GM18511 (cell line): ENCODE data around the gene TOPBP1.

Experiments used
- ATAC-seq: cut with Tn5 transposase; IDR thresholded peaks from one replicate; pipeline ENCODE4 v1.9.1; 2021; ENCODE audit warnings: mild to moderate bottlenecking, moderate library complexity; ENCODE audit not compliant: unreplicated experiment

Gene TOPBP1

DNA sequence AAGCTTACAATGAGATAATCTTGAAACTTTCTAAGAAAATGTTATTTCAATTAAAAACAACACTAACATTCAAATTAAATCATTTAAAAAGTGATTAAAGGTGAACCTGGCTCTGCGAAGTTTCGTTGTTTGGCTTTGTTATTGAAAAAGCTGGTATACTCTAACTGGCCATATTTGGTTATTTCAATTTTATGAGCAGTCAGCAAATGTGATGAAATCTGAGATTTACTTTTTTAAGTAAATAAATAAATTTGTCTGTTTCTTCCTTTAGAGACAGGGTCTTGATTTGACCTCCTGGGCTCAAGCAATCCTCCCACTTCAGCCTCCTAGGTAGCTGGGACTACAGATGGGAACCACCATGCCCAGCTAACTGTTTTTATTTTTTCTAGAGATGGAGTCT lies 50.2 kb downstream of the TOPBP1 start:
- ATAC-seq, result no peak

DNA sequence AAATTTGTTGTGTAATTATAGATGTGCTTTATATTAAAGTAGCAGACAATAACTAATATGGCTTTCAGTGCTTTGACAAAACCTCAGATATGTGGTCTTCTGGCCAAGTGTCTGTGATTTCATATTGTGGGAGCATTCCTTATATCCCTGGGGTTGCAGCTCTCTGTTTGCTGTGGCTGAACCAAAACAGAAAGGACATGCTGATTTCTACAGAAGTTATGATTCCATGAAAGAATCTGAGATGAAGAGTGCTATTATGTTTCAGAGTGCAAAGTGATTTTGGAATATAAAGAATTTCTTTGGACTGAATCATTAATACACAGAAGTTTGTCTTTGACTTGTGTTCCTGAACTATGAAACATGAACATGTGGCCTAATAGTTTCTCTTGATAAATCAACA lies 51.7 kb downstream of the TOPBP1 start:
- no peak for ATAC-seq

DNA sequence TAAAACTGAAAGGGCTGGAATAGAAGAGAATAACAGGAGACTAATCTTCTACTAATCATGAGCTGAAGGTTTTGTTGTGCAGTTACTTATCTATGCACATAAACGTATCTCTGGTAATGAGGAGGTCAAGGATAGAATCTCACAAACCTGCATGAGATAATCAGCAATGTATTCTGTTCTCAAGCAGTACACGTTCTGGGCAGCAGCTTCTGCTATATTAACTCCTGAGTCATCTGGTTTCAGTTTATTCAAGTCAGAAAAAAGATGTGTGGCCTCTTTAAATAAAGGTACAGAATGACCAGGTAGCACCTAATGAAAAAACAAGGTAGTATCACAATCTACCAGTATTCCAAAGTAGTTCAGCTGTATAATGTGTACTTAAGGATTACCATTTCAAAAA lies 53.4 kb downstream of the TOPBP1 start:
- no peak for ATAC-seq

GRCh38 chr3:133607816-133608215 lies 53.9 kb downstream of the TOPBP1 start:
- ATAC-seq, result no peak

GRCh38 chr3:133606902-133607301 lies 54.8 kb downstream of the TOPBP1 start:
- no peak for ATAC-seq

DNA sequence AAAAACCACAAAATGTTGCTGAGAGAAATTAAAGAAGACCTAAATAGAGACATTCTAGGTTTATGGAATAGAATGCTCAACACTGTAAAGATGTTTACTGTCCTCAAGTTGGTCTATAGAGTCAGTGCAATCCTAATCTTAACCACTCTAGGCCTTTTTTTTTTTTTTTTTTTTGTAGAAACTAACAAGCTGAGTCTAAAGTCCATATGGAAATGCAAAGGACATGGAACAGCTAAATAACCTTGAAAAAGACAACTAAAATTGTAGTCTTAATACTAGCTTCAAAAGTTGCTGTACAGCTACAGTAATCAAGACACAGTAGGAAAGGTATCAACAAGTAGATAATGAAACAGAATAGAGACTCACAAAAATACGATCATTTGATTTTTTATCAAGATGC lies 55.4 kb downstream of the TOPBP1 start:
- no peak for ATAC-seq

DNA sequence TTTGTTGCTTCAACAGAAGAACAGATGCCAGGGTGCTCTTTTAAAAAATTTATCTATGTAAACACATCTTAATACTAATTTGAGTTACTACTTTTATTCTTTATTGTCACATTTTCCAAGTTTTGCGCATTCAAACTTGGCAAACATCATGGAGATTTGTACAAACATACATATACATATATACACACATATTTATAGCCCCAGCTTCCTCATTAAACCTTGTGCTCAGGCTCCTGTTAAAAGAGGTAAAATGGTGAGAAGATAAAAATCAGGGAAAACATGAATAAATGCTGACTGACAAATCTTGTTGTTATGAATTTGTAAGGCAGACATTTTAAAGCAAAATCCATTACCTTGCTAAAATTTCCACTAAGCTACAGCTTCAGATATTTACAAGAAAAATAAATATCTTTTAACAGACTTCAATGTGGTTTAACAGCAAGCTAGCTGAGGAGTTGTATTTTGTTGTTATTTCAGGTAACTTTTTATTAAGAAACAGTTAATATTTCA lies 61.1 kb downstream of the TOPBP1 start:
- ATAC-seq, result no peak

DNA sequence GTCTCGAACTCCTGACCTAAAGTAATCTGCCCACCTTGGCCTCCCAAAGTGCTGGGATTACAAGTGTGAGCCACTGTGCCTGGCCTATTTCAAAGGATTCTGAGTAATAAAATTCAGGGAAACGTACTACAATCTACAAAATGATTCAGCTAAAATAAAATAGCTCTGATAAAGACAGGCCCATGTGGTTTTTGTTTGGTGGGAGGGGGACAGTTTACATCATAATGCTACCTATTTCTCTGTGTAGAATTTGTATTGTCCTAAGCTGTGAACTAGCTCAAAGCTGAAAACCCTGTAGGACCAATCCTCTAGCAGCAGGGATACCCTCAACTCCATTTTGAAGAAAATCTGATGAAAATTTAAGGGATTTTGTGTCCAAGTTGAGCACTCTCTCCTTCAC lies 62.5 kb downstream of the TOPBP1 start:
- ATAC-seq, result no peak

DNA sequence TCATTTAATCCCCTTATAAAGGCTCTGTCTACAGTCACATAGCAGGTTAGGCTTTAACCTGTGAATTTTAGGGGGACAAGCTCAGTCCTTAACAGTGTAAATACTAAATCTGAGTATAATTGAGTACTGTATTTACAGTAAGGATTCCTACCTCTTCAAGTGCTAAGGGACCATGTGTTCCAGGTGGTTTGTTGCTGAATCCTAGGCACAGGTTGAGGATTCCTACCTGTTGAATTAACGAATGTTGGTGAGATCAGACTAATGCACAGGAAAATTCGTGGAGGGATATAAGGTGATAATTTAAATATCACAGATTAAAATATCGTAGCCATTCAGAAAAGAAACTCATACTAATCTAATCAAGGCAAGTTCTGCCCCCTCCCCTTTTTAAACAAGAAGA lies 63.3 kb downstream of the TOPBP1 start:
- no peak for ATAC-seq

- no peak for ATAC-seq
Observed at GRCh38 chr3:133595341-133595740, 66.4 kb downstream of the TOPBP1 start.

DNA sequence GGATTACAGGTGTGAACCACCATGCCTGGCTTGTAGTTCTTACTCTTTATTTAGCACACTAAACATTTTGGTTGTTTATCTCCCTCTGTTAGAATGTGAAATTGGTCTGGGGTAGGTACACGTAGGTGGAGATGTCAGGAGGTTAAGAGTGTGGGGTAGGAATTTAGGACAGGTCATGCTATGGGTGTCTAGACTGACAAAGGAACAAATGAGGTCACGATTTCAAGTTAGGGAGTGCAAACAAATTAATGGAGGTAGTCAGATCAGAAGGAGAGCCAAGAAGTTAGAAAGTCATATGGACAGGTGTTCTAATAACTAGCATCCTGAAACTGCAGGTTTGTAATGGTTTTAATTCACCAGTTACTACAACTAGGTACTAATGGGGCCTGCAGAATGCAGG lies 68.5 kb downstream of the TOPBP1 start:
- ATAC-seq, result no peak

GRCh38 chr3:133592843-133593242 lies 68.9 kb downstream of the TOPBP1 start:
- no peak for ATAC-seq

- no peak for ATAC-seq
Observed at GRCh38 chr3:133591271-133591742, 70.4 kb downstream of the TOPBP1 start.

DNA sequence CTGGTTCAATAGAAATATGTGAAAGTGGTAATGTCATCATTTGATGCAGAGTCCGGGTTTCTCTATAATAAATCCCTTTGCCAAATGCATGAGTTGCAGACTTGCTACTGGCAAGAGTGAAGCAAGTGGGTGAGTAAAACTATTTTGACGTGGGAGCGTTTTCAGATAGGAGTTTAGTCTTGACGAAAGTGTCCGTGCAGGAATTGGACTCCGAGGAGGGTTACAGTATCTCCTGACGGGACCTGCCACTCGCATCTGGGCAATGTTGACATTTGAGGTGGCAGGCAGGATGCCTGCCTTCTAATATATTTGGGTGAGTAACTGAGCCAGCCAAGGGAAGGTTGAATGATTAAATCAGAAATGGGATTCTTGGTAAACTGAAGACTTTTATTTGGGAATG lies 72.2 kb downstream of the TOPBP1 start:
- ATAC-seq, result no peak

DNA sequence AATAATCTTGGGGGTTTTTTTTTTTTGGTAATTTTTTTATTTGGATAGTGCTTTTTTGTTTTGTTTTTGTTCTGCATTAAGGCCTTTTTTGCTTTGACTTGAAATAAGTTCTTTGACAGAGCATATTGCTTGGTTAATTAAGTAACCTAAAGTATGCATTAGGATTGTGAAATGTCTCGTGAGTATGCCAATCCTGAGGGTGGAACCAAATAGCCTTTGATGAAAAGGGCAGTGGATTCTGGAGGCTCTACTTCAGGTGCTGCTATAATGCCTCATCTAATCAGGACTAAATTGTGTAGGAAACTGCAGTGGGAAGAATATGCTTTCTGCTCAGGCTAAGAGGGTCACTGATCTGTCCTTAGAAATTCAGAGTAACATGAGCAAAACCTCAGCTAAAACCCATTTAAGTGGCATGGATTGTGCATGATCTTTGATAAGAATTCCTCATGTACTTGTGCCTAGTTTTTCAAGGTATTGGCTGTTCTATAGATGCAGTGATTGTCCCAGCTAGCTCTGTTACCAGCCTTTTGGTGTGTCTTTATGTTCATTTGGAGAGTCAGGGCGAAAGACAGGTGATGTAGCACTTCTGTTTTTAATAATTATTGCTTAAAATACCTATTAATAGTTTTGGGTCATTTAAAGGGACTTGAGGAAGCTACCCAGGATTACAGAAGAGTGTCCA lies 72.8 kb downstream of the TOPBP1 start:
- no peak for ATAC-seq

GRCh38 chr3:133588035-133588434 lies 73.7 kb downstream of the TOPBP1 start:
- no peak for ATAC-seq

DNA sequence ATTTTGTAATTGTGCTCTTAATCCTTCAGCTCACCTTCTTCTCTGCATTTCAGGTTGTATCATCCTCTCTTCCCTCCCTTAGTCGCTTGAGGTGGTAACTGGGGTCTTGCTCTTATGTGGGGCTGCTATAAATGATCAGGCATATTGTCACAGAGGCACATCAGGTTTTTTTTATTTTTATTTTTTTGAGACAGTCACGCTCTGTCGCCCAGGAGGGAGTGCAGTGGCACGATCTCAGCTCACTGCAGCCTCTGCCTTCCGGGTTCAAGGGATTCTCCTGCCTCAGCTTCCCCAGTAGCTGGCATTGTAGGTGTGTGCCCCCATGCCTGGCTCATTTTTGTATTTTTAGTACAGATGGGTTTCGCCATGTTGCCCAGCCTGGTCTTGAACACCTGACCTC lies 78.3 kb downstream of the TOPBP1 start:
- ATAC-seq, result no peak

- no peak for ATAC-seq
Observed at GRCh38 chr3:133578548-133579191, 83.1 kb downstream of the TOPBP1 start.

- no peak for ATAC-seq
Observed at GRCh38 chr3:133576169-133576568, 85.6 kb downstream of the TOPBP1 start.

DNA sequence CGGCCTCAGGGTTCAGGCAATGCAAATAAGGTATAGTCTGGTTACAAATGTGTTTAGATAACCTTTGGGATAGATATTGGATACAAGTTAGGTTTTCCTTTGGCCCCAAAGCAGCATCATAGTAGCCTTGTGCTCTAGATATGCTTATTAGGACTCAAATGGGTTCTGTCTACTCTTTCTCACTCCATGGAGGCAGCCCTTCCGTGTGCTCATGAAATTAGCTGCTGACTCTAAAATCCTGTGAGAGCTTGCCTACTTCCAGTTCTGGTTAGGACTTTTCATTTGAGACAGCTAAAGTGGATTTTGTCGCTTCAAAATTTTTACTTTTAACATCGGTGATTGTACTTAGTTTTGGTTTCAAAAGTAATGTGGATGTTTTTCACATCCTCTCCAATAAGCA lies 86.7 kb downstream of the TOPBP1 start:
- no peak for ATAC-seq

- peak; percentile 36 for ATAC-seq
Observed at GRCh38 chr3:133574260-133574881, 87.4 kb downstream of the TOPBP1 start.

DNA sequence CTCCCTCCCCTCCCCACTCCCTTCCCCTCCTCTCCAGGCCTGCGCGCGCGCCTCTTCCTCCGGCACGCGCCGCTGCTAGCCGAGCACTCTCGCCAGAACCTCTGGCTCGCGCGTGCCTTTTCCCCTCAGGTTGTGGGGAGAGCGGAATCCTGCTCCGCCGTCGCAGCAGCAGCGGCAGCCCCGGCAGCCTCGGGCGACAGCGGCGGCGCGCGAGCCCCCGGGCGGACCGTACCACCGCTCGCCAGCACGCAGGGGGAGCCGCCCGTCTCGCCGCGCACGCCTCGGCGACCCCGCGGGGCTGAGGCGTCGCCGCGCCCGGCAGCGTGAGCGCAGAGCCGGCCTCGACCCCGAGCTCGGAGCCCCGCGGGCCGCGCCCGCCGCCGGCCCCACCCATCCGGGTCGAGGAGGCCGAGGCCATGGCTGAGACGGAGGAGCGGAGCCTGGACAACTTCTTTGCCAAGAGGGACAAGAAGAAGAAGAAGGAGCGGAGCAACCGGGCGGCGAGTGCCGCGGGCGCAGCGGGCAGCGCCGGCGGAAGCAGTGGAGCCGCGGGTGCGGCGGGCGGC lies 88.0 kb downstream of the TOPBP1 start, which contains the start of gene CDV3:
CDV3 (plus strand) TSS at position 58 of the 566 bp plus-strand sequence; CDS start at position 417, 359 bp downstream.
- ATAC-seq, result peak; percentile 27
